GM06990 (cell line): ENCODE results near the gene LZTS2.

ENCODE experiments used
- DNase-seq: peaks from one replicate; pipeline ENCODE4 v3.0.0-alpha.2; 2011; ENCODE audit not compliant: insufficient read length; ENCODE audit errors: extremely low read depth
- H3K27me3 ChIP-seq: replicated peaks from 2 replicates; pipeline ENCODE4 v1.6.0; 2011; ENCODE audit warnings: low read length; ENCODE audit not compliant: control insufficient read depth, insufficient read depth
- H3K36me3 ChIP-seq: 2 replicates; pipeline ENCODE4 v1.5.1; 2011; ENCODE audit warnings: low read length; ENCODE audit not compliant: control insufficient read depth, insufficient read depth
- H3K4me3 ChIP-seq: replicated peaks from 2 replicates; pipeline ENCODE4 v1.5.1; 2011; ENCODE audit warnings: low read depth, mild to moderate bottlenecking, control low read depth, low read length
- CTCF ChIP-seq: IDR thresholded peaks from 2 replicates; pipeline ENCODE4 v1.5.1; 2011; ENCODE audit warnings: low read length, control low read depth, mild to moderate bottlenecking, inconsistent platforms; ENCODE audit not compliant: insufficient read depth, poor library complexity, severe bottlenecking

LZTS2 gene

DNA sequence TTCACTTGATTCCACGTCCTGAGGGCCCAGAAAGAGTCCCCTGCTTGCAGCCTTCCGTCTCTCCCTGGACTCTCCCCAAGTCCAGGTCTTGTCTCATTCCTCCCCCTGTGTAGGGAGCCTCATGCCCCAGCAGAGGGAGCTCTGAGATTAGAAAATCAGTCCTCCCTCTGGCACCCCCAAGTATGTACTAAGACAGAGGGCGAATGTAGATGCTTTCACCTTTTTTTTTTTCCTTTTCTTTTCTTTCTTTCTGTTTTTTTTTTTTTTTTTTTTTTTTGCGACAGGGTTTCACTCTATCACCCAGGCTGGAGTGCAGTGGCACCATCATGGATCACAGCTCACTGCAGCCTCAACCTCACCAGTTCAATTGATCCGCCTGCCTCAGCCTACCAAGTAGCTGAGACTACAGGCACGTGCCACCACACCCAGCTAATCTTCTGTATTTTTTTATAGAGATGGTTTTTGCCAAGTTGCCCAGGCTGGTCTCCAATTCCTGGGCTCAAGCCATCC lies 41.7 kb downstream of the LZTS2 start:
- no peaks in the 10 kb centered on the region for H3K27me3 ChIP-seq
- DNase-seq = no peak
- TF ChIP-seq CTCF = peak; percentile 84

GRCh38 chr10:101042118-101042517 lies 42.5 kb downstream of the LZTS2 start:
- Histone ChIP-seq H3K36me3 (no peaks in the 10 kb centered on the region), H3K27me3 (no peaks in the 10 kb centered on the region), H3K4me3 (no peak overlapping the region)
- no peak for DNase-seq
- TF ChIP-seq CTCF = no peak

More for the DNA sequence above, 41.7 kb downstream of the LZTS2 start:
- Histone ChIP-seq H3K4me3 (no peak overlapping the region), H3K36me3 (no peaks in the 10 kb centered on the region)

DNA sequence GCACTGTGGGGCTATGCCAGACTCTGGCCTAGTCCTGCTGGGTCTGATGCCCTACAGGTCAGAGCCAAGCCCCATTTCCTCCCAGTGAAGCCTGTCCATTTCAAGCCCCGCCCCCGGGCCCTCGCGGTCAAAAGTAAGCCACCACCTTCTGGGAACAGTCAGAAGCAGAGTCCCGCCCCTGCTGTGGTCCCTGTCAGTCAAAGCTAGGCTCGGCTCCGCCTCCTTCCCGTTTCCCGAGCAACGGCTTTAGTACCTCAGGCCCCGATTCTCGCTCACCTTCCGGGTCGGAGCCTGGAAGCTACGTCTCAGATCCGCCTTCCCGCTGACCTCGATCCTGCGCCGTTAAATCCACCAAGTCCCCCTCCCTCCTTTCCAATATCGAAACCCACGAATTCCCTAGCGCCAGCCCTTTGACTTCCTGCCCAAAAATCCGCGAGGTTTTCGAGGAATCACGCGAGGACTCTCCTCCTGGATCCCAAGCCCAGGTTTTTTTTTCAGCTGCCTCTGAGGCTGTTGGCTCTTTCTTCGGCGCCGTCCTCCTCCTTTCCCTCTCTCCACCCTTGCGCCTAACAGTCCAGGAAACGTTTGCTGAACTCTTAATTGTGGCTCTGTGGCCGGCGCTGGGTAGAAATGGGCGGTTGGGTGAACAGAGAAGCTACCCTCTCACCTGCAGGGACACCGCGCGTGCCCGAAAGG lies 43.2 kb downstream of the LZTS2 start:
- peak; percentile 89 for DNase-seq
- no peak for TF ChIP-seq CTCF

DNA sequence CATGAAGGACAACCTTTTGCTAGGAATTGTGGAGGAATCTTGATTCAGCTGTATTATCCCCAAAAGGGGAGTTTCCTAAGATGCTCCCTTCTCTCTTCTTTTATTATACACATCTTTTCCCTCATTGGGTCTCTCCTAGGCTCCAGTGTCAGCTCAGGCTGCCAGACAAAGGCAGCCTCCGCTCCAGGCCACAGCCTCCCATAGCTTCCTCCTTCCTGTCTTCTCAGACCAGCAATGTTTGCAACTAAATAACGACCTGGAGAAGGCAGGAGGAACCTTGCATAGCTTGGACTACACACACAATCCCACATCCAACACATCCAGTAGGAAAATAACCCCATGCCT lies 43.7 kb downstream of the LZTS2 start:
- no peaks in the 10 kb centered on the region for H3K27me3 ChIP-seq
- TF ChIP-seq CTCF = no peak
- DNase-seq = no peak
- H3K4me3 ChIP-seq = peak overlapping the region; percentile 65
- H3K36me3 ChIP-seq = no peaks in the 10 kb centered on the region

More for the DNA sequence above, 43.2 kb downstream of the LZTS2 start:
- no peaks in the 10 kb centered on the region for H3K36me3 ChIP-seq
- H3K27me3 ChIP-seq = no peaks in the 10 kb centered on the region
- H3K4me3 ChIP-seq = peak overlapping the region; percentile 65

DNA sequence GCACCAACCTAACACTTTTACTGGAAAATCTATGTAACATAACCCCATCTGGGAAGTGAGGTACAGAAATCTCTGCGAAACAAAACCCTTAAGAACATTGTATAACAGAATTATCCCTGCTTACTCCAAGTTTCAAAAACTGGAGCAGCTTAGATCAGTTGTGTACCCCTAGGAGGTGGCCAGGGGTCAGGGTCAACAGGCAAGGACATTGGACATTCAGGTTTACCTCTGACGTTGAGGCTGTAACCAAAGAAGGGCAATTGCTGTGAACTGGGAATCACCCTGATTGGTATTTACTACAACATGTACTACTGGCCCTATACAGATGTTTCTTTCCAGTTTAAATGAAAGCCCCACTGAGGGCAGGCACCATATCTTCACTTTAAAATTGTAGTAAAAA lies 44.5 kb downstream of the LZTS2 start:
- no peak overlapping the region for H3K4me3 ChIP-seq
- no peaks in the 10 kb centered on the region for H3K27me3 ChIP-seq
- TF ChIP-seq CTCF = no peak
- no peaks in the 10 kb centered on the region for H3K36me3 ChIP-seq
- DNase-seq = no peak
